Chondrocyte (in vitro differentiated cells): Measurements from ENCODE around the gene KRT81. TPM values are rescaled to one million over a fixed set of nuclear protein-coding genes. Genes with fewer than 3 reads are reported as not detected.

ENCODE experiments used
- DNase-seq: peaks from one replicate; pipeline ENCODE4 v3.0.0; 2021; ENCODE audit warnings: mixed read lengths, low spot score
- H3K27ac Mint-ChIP-seq: one replicate; pipeline ENCODE4 v1.8.0; 2021; ENCODE audit warnings: mild to moderate bottlenecking, moderate library complexity, mixed read lengths; ENCODE audit not compliant: unreplicated experiment
- H3K27me3 Mint-ChIP-seq: 2 replicates; pipeline ENCODE4 v1.8.0; 2021; ENCODE audit warnings: low read depth, mixed read lengths
- H3K36me3 Mint-ChIP-seq: 2 replicates; pipeline ENCODE4 v1.8.0; 2021; ENCODE audit warnings: low read depth, mixed read lengths
- H3K4me1 Mint-ChIP-seq: 2 replicates; pipeline ENCODE4 v1.8.0; 2021; ENCODE audit warnings: low read depth, mild to moderate bottlenecking, mixed read lengths
- H3K4me3 Mint-ChIP-seq: one replicate; pipeline ENCODE4 v1.8.0; 2021; ENCODE audit warnings: mild to moderate bottlenecking, moderate library complexity, mixed read lengths; ENCODE audit not compliant: unreplicated experiment
- H3K9me3 Mint-ChIP-seq: 2 replicates; pipeline ENCODE4 v1.8.0; 2021; ENCODE audit warnings: low read depth, mixed read lengths
- long read RNA-seq: library from polyadenylated mRNA; stranded (forward); transcript quantifications from one replicate; pipeline ENCODE4 v2.0.0, GENCODE V29; 2021
- total RNA-seq: library from RNA; stranded (reverse); gene quantifications from 3 replicates; pipeline ENCODE4 v1.2.1, GENCODE V29; 2021
- TF ChIP-seq, protein P1 (sequence below): fragments of 200-600 bp; sonication (generic); IDR thresholded peaks from 2 replicates; pipeline ENCODE4 v1.5.0; 2021; ENCODE audit warnings: antibody characterized with exemption, mild to moderate bottlenecking, moderate library complexity

Gene KRT81
- 1.1 to 2.2 TPM (median 1.3 TPM) in 3 replicates for total RNA-seq
- long read RNA-seq, partial matches to known transcripts, result 7 of 7 reads
- long read RNA-seq, other reads (novel, unspliced or antisense), result 0 of 7 reads

GRCh38 chr12:52291267-52291935, at the start of gene KRT81:
Gene KRT81 (minus strand): TSS chr12:52291534. CDS start chr12:52291465, 69 bp downstream.
- H3K9me3 Mint-ChIP-seq, result no peaks in the 10 kb centered on the region
- H3K4me1 Mint-ChIP-seq, result peaks cover 8% of the 10 kb centered on the region
- DNase-seq, result no peak

GRCh38 chr12:52338241-52338960, 47.1 kb upstream of the KRT81 start:
- H3K4me1 Mint-ChIP-seq, result peaks cover 13% of the 10 kb centered on the region
- H3K36me3 Mint-ChIP-seq, result peaks cover 1% of the 10 kb centered on the region
- peaks cover 8% of the 10 kb centered on the region for H3K9me3 Mint-ChIP-seq
- TF ChIP-seq, protein P1, sequence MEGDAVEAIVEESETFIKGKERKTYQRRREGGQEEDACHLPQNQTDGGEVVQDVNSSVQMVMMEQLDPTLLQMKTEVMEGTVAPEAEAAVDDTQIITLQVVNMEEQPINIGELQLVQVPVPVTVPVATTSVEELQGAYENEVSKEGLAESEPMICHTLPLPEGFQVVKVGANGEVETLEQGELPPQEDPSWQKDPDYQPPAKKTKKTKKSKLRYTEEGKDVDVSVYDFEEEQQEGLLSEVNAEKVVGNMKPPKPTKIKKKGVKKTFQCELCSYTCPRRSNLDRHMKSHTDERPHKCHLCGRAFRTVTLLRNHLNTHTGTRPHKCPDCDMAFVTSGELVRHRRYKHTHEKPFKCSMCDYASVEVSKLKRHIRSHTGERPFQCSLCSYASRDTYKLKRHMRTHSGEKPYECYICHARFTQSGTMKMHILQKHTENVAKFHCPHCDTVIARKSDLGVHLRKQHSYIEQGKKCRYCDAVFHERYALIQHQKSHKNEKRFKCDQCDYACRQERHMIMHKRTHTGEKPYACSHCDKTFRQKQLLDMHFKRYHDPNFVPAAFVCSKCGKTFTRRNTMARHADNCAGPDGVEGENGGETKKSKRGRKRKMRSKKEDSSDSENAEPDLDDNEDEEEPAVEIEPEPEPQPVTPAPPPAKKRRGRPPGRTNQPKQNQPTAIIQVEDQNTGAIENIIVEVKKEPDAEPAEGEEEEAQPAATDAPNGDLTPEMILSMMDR, result no peak
- no peak overlapping the region for H3K4me3 Mint-ChIP-seq
- peaks cover 18% of the 10 kb centered on the region for H3K27me3 Mint-ChIP-seq
- H3K27ac Mint-ChIP-seq, result no peak overlapping the region
- DNase-seq, result no peak

More at GRCh38 chr12:52291267-52291935, at the start of gene KRT81:
- Mint-ChIP-seq H3K36me3 (peaks cover 6% of the 10 kb centered on the region), H3K27me3 (peaks cover 29% of the 10 kb centered on the region), H3K27ac (no peak within 1 kb of the TSS), H3K4me3 (no peak within 1 kb of the TSS)
- TF ChIP-seq, protein P1, result no peak

- Mint-ChIP-seq H3K4me3 (no peak overlapping the region), H3K4me1 (peaks cover 13% of the 10 kb centered on the region), H3K27me3 (peaks cover 21% of the 10 kb centered on the region), H3K9me3 (peaks cover 8% of the 10 kb centered on the region), H3K27ac (peak overlapping the region; percentile 18), H3K36me3 (peaks cover 1% of the 10 kb centered on the region)
- DNase-seq, result no peak
- TF ChIP-seq, protein P1, result no peak
Observed at GRCh38 chr12:52337054-52337453, 45.7 kb upstream of the KRT81 start.

DNA sequence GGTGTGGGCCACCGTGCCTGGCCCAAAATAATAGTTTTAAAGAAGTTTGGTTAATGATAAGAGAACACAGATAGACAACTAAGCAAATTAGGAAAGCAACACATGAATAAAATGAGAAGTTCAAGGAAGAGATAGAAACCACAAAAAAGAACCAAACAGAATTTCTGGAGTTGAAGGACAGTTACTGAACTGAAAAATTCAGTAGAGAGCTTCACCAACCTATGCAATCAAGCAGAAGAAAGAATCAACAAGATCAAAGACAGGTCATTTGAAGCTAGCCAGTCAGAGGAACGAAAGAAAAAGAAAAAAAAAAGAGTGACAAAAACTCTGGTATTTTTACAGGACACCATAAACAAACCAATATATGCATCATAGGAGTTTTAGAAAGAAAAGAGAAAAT, 45.3 kb upstream of the KRT81 start:
- H3K9me3 Mint-ChIP-seq, result peaks cover 8% of the 10 kb centered on the region
- H3K36me3 Mint-ChIP-seq, result peaks cover 1% of the 10 kb centered on the region
- H3K4me1 Mint-ChIP-seq, result peaks cover 13% of the 10 kb centered on the region
- DNase-seq, result no peak
- H3K27me3 Mint-ChIP-seq, result peaks cover 17% of the 10 kb centered on the region
- H3K4me3 Mint-ChIP-seq, result no peak overlapping the region
- H3K27ac Mint-ChIP-seq, result peak overlapping the region; percentile 18
- TF ChIP-seq, protein P1, result no peak

DNA sequence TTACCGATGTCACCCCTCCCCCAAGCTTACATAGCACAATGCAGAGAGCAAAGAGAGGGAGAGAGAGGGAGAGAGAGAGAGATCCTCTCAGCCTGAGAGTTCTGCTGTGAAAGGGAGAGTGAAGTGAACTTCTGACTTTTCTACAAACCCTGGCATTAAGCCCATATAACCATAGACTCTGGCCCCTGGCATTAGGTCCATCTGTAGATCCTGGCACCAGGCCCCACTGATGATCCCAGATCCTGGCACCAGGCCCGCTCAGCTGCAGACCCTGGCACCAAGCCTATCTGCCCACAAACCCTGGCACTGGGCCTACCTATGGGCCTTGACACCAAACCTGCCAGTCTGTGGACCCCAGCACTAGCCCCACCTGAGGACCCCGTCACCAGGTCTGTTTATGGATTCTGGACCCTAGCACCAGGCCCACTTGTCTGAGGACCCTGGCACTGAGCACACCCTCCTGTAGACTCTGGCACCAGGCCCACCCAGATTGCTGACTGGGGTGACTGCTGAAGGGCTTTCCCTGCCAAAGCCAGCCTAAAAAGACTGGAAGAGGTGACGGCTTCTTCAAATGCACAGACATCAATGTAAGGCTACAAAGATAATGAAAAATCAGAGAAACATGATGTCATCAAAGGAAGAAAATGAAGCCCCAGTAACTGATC, 44.4 kb upstream of the KRT81 start:
- TF ChIP-seq, protein P1, result no peak
- peak; percentile 60 for DNase-seq
- Mint-ChIP-seq H3K36me3 (peaks cover 1% of the 10 kb centered on the region), H3K4me1 (peaks cover 13% of the 10 kb centered on the region), H3K27me3 (peaks cover 15% of the 10 kb centered on the region), H3K27ac (no peak overlapping the region), H3K4me3 (no peak overlapping the region), H3K9me3 (peaks cover 8% of the 10 kb centered on the region)
